SU-DHL-6 (cell line): ENCODE results near the gene DNAL4.

Experiments
- CTCF ChIP-seq: fragments of 200-600 bp; sonication (generic); IDR thresholded peaks from one replicate; pipeline ENCODE4 v1.5.1; 2017; ENCODE audit warnings: antibody characterized with exemption, mild to moderate bottlenecking, low read length, moderate library complexity; ENCODE audit not compliant: insufficient read depth, poor library complexity, severe bottlenecking
- EZH2phosphoT487 ChIP-seq: fragments of 200-600 bp; sonication (generic), shearing (Covaris generic); conservative IDR thresholded peaks from 2 replicates; pipeline ENCODE4 v1.6.1; 2018; ENCODE audit warnings: mild to moderate bottlenecking, antibody characterized with exemption, low read length, moderate library complexity, mixed read lengths

- TF ChIP-seq CTCF = no peak
- TF ChIP-seq EZH2phosphoT487 = no peak
These were observed 33.6 kb upstream of the DNAL4 start for GRCh38 chr22:38827510-38827909.
